ENCODE results near the gene PPP1R26.

DNA sequence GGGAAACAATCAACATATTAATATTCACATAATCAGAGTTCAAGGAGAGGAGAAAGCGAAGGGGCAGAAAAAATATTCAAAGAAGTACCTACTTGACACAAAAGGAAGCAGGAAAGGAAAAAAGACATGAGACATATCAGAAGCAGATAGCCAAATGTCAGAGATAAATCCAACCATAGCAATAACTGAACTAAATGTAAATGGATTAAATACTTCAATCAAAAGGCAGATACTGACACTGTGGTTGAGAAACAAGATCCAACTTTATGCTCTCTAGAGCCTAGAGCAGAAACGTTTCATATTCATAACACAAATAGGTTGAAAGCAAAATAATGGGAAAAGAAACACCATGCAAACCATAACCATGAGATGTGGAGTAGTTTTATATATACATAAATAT lies 29.9 kb downstream of the PPP1R26 start:
- no peak for TF ChIP-seq EP300 (IDR thresholded peaks at IDR 0.05)
- TF ChIP-seq, protein P1, sequence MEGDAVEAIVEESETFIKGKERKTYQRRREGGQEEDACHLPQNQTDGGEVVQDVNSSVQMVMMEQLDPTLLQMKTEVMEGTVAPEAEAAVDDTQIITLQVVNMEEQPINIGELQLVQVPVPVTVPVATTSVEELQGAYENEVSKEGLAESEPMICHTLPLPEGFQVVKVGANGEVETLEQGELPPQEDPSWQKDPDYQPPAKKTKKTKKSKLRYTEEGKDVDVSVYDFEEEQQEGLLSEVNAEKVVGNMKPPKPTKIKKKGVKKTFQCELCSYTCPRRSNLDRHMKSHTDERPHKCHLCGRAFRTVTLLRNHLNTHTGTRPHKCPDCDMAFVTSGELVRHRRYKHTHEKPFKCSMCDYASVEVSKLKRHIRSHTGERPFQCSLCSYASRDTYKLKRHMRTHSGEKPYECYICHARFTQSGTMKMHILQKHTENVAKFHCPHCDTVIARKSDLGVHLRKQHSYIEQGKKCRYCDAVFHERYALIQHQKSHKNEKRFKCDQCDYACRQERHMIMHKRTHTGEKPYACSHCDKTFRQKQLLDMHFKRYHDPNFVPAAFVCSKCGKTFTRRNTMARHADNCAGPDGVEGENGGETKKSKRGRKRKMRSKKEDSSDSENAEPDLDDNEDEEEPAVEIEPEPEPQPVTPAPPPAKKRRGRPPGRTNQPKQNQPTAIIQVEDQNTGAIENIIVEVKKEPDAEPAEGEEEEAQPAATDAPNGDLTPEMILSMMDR (IDR thresholded peaks at IDR 0.05) = no peak
- no peak for TF ChIP-seq POLR2A (IDR thresholded peaks at IDR 0.05)
- TF ChIP-seq POLR2AphosphoS5 (IDR thresholded peaks at IDR 0.05) = no peak

Measured in stomach (tissue), 4 donors.